Stomach (tissue), 9 donors: ENCODE results near the gene MTMR2. TPM values are rescaled to one million over a fixed set of nuclear protein-coding genes. Genes with fewer than 3 reads are reported as not detected.

Experiments used
- DNase-seq, 2 donors: peaks; one replicate each; pipeline versions ENCODE4 v3.0.0 to v3.0.0-alpha.2; 2013 to 2019
- H3K27ac ChIP-seq, 5 donors: fragments of 200-600 bp in 4 of 5; sonication (generic) in 4 of 5; one replicate each; pipeline ENCODE4 v1.5.1; 2013 to 2019; ENCODE audit warnings: mild to moderate bottlenecking in 1 of 5, moderate library complexity in 1 of 5
- H3K27me3 ChIP-seq, 3 donors: fragments of 200-600 bp; sonication (generic); one replicate each; pipeline ENCODE4 v1.5.1; 2017 to 2019; ENCODE audit warnings: mixed run types in 1 of 3
- H3K36me3 ChIP-seq, 4 donors: fragments of 200-600 bp; sonication (generic); 1 replicate in 3 of 4; 2 replicates in 1 of 4; pipeline ENCODE4 v1.5.1; 2016 to 2019
- H3K4me1 ChIP-seq, 4 donors: fragments of 200-600 bp; sonication (generic); one replicate each; pipeline ENCODE4 v1.5.1; 2016 to 2019
- H3K4me3 ChIP-seq, 4 donors: fragments of 200-600 bp; sonication (generic) in 3 of 4; one replicate each; pipeline ENCODE4 v1.5.1; 2016 to 2019; ENCODE audit warnings: mild to moderate bottlenecking in 1 of 4
- H3K9me3 ChIP-seq, 4 donors: fragments of 200-600 bp; sonication (generic); one replicate each; pipeline ENCODE4 v1.5.1; 2016 to 2019
- CTCF ChIP-seq, 7 experiments: fragments of 450-650 bp in 4 of 7; fragments of 200-600 bp in 3 of 7; sonication (generic) in 3 of 7; IDR thresholded peaks; one replicate each; pipeline ENCODE4 v1.5.1; 2016 to 2019; ENCODE audit warnings: antibody characterized with exemption in 7 of 7, control low read depth in 2 of 7, mild to moderate bottlenecking in 1 of 7
- EP300 ChIP-seq: sonication (generic); formaldehyde crosslinking; IDR thresholded peaks from one replicate; pipeline ENCODE4 v1.6.1; 2017; ENCODE audit warnings: antibody characterized with exemption
- POLR2A ChIP-seq, 4 donors: fragments of 450-650 bp; IDR thresholded peaks; one replicate each; pipeline ENCODE4 v1.6.1; 2016; ENCODE audit warnings: antibody characterized with exemption in 4 of 4, control low read depth in 2 of 4, mild to moderate bottlenecking in 1 of 4, moderate library complexity in 1 of 4
- POLR2AphosphoS5 ChIP-seq, 3 donors: sonication (generic); formaldehyde crosslinking; IDR thresholded peaks; one replicate each; pipeline ENCODE4 v1.6.1; 2016; ENCODE audit warnings: antibody characterized with exemption in 3 of 3
- WGBS, 5 donors: extraction: QIAGEN DNeasy Blood & Tissue Kit in 3 of 5; methylation state at CpG; one replicate each; pipeline versions ENCODE4 v1.1.5 to v1.1.7; 2013 to 2018; 5-methylcytosine and 5-hydroxymethylcytosine counted together
- intact Hi-C: fragments of 100-400 bp; cut with DNase I; formaldehyde crosslinking; loops from one replicate; pipeline ENCODE4 v1.15.1; 2023; ENCODE audit warnings: low total_unique reads
- polyA plus RNA-seq, 3 donors: library from polyadenylated mRNA; stranded (reverse); fragments of 200-250 nt; gene quantifications; one replicate each; pipeline ENCODE4 v1.2.3, GENCODE V29; 2013
- total RNA-seq, 5 donors: library from RNA; depleted of rRNA; stranded (reverse); fragments of >200 nt; gene quantifications; one replicate each; pipeline versions ENCODE4 v1.1.0 to v1.2.3, GENCODE V29; 2014 to 2016
- donor health status: healthy with polysubstance abuse.
- donor health status: Bipolar disorder and iron deficiency.
- donor health status: healthy.

MTMR2 gene
- total and polyA plus RNA-seq, 8 donors, result 4.9 to 201 (median 20.1) TPM

GRCh38 chr11:95799546-95799945, 124.4 kb downstream of the MTMR2 start:
- TF ChIP-seq POLR2A (IDR thresholded peaks at IDR 0.05), result no peak
- Histone ChIP-seq H3K4me1 (no peaks in the 10 kb centered on the region), H3K27ac (no peak overlapping the region), H3K36me3 (peaks cover 4 to 42% (median 38%) of the 10 kb centered on the region in 4 donors), H3K4me3 (no peak overlapping the region), H3K9me3 (no peaks in the 10 kb centered on the region), H3K27me3 (no peaks in the 10 kb centered on the region)
- no peak for DNase-seq
- 78 to 98% (median 83%) methylated on average over 1 of the region's 1 CpG for WGBS, 5 donors
- intact Hi-C loops, result no loop called here

- Histone ChIP-seq H3K9me3 (no peaks in the 10 kb centered on the region), H3K4me1 (peaks cover 8 to 27% (median 15%) of the 10 kb centered on the region in 4 donors), H3K36me3 (peaks cover 4 to 25% (median 21%) of the 10 kb centered on the region in 4 donors), H3K27me3 (no peaks in the 10 kb centered on the region), H3K27ac (no peak overlapping the region), H3K4me3 (no peak overlapping the region)
- WGBS, 5 donors, result 78 to 94% (median 91%) methylated on average over 4 of the region's 4 CpGs
- DNase-seq, result no peak
- intact Hi-C loops, result no loop called here
- TF ChIP-seq EP300 (no peak), POLR2AphosphoS5 (IDR thresholded peaks at IDR 0.05) (no peak), CTCF (IDR thresholded peaks at IDR 0.05) (no peak), POLR2A (IDR thresholded peaks at IDR 0.05) (no peak)
Measured at GRCh38 chr11:95796501-95796900, 127.4 kb downstream of the MTMR2 start.

- H3K27ac ChIP-seq, result no peak overlapping the region
- no peak overlapping the region for H3K4me3 ChIP-seq
- no peaks in the 10 kb centered on the region for H3K27me3 ChIP-seq
- H3K4me1 ChIP-seq, result peaks cover 13 to 32% (median 21%) of the 10 kb centered on the region in 4 donors
- intact Hi-C loops, result no loop called here
- H3K9me3 ChIP-seq, result no peaks in the 10 kb centered on the region
- no peak for TF ChIP-seq POLR2A (IDR thresholded peaks at IDR 0.05)
- TF ChIP-seq POLR2AphosphoS5 (IDR thresholded peaks at IDR 0.05), result no peak
- TF ChIP-seq EP300, result no peak
- no peak for TF ChIP-seq CTCF (IDR thresholded peaks at IDR 0.05)
- 59 to 79% (median 71%) methylated on average over 3 of the region's 3 CpGs for WGBS, 5 donors
- peaks cover 4 to 18% (median 17%) of the 10 kb centered on the region in 4 donors for H3K36me3 ChIP-seq
- DNase-seq, result peak in 1 of 2 donors; percentile 7
Measured at GRCh38 chr11:95795627-95796295, 128.1 kb downstream of the MTMR2 start.

- Histone ChIP-seq H3K4me3 (no peak overlapping the region), H3K4me1 (peaks cover 13 to 32% (median 21%) of the 10 kb centered on the region in 4 donors), H3K27ac (no peak overlapping the region), H3K9me3 (no peaks in the 10 kb centered on the region), H3K27me3 (no peaks in the 10 kb centered on the region), H3K36me3 (peaks cover 0 to 1% (median under 1%) of the 10 kb centered on the region in 4 donors)
- TF ChIP-seq EP300 (no peak), CTCF (IDR thresholded peaks at IDR 0.05) (no peak), POLR2A (IDR thresholded peaks at IDR 0.05) (no peak), POLR2AphosphoS5 (IDR thresholded peaks at IDR 0.05) (no peak)
- no peak for DNase-seq
- intact Hi-C loops, result no loop called here
- 84 to 93% (median 88%) methylated on average over 5 of the region's 5 CpGs for WGBS, 5 donors
Measured at GRCh38 chr11:95794086-95794485, 129.8 kb downstream of the MTMR2 start.

- no peak for DNase-seq
Measured at GRCh38 chr11:95793116-95793515, 130.8 kb downstream of the MTMR2 start.

More at GRCh38 chr11:95793116-95793515, 130.8 kb downstream of the MTMR2 start:
- TF ChIP-seq EP300, result no peak
- no peak for TF ChIP-seq CTCF (IDR thresholded peaks at IDR 0.05)
- no peak for TF ChIP-seq POLR2AphosphoS5 (IDR thresholded peaks at IDR 0.05)
- TF ChIP-seq POLR2A (IDR thresholded peaks at IDR 0.05), result no peak
- no peaks in the 10 kb centered on the region for H3K27me3 ChIP-seq
- H3K9me3 ChIP-seq, result no peaks in the 10 kb centered on the region
- peaks cover 20 to 41% (median 30%) of the 10 kb centered on the region in 4 donors for H3K4me1 ChIP-seq
- 90 to 95% (median 90%) methylated on average over 4 of the region's 4 CpGs for WGBS, 5 donors
- no peak overlapping the region for H3K4me3 ChIP-seq
- H3K27ac ChIP-seq, result no peak overlapping the region
- no peaks in the 10 kb centered on the region for H3K36me3 ChIP-seq
- intact Hi-C loops, result no loop called here
